GM12801 (cell line): ENCODE measurements around the gene POLR1C.

Experiments
- TF ChIP-seq, protein P1 (sequence below): IDR thresholded peaks from one replicate; pipeline ENCODE4 v1.5.1; 2011; ENCODE audit warnings: control low read depth; ENCODE audit not compliant: insufficient read length; ENCODE audit errors: extremely low read depth

The POLR1C gene, protein sequence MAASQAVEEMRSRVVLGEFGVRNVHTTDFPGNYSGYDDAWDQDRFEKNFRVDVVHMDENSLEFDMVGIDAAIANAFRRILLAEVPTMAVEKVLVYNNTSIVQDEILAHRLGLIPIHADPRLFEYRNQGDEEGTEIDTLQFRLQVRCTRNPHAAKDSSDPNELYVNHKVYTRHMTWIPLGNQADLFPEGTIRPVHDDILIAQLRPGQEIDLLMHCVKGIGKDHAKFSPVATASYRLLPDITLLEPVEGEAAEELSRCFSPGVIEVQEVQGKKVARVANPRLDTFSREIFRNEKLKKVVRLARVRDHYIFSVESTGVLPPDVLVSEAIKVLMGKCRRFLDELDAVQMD

DNA sequence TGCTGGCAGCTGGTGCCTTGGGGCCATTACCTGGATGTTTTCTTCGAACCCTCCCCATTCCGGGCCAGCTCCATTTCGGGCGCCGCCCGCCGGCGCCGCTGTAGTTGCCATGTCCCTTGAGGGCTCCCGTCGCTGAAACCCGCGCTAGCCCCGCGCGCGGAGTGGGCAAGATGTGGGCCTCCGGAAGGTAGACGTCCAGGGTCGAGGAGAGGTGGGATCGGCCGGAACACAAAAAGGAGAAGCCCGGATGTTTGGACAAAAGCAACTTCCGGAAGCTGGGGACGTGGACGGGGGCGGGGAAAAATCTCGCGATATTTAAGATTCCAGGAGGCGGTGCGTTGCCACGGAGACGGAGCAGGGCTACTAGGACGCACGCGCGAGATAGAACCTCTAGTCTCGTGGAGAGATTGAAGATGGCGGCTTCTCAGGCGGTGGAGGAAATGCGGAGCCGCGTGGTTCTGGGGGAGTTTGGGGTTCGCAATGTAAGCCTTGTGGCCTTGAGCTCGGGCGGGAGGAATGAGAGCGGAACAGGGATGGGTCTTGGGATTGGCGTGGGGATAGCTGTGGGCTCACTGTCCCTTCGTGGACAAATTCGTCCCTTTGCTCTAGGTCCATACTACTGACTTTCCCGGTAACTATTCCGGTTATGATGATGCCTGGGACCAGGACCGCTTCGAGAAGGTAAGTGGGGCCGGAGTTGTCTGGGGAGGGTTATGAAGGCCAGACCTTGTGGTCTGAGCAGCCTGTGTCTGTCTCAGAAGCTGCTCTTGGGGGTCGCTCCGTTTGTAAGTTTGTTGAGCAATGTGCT lies at the start of gene POLR1C, which contains the start of gene YIPF3:
Gene POLR1C (plus strand): TSS at position 393 of the 808 bp plus-strand sequence. CDS start 21 bp downstream, at position 414.
Gene YIPF3 (minus strand): TSS at position 230 of the 808 bp plus-strand sequence. CDS start 119 bp downstream, at position 111.
- TF ChIP-seq, protein P1, sequence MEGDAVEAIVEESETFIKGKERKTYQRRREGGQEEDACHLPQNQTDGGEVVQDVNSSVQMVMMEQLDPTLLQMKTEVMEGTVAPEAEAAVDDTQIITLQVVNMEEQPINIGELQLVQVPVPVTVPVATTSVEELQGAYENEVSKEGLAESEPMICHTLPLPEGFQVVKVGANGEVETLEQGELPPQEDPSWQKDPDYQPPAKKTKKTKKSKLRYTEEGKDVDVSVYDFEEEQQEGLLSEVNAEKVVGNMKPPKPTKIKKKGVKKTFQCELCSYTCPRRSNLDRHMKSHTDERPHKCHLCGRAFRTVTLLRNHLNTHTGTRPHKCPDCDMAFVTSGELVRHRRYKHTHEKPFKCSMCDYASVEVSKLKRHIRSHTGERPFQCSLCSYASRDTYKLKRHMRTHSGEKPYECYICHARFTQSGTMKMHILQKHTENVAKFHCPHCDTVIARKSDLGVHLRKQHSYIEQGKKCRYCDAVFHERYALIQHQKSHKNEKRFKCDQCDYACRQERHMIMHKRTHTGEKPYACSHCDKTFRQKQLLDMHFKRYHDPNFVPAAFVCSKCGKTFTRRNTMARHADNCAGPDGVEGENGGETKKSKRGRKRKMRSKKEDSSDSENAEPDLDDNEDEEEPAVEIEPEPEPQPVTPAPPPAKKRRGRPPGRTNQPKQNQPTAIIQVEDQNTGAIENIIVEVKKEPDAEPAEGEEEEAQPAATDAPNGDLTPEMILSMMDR = no peak

DNA sequence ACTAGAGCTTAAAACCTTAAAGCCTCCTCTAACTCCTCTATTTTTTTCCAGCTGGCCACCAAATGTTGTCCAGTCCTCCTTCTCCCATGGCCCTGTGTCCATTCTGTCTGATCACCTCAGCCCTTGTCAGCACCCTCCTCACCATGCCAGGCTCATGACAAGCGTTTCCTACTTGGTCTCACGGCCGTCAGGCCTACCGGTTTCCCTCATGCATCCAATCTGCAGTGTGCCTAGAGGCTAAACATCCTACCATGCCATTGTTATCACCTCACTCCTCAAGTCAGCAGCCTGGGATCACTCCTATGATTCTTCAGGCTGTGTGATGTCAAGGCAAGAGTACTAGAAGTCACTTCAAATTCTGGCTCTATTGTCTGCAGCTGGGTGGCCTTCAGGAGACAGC lies 49.1 kb upstream of the POLR1C start:
- TF ChIP-seq, protein P1 = no peak

DNA sequence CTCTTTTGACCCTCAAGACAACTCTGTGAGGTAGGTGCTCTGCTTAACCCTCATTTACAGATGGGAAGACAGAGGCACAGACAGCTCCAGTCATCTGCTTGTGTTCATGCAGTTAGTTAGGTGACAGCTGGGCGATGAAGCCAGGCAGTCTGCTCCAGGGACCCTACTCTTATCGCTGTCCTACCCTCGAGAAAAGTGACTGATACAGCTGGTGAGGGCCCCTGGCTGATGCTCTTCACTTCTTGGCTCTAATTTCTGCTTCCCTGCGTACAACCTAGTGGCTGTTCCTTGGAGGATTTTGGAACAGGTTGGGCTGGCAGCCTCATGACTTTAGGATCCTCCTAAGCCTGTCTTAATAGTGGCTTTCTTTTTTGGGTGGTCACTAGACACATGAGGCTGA lies 48.6 kb upstream of the POLR1C start:
- TF ChIP-seq, protein P1 = no peak

DNA sequence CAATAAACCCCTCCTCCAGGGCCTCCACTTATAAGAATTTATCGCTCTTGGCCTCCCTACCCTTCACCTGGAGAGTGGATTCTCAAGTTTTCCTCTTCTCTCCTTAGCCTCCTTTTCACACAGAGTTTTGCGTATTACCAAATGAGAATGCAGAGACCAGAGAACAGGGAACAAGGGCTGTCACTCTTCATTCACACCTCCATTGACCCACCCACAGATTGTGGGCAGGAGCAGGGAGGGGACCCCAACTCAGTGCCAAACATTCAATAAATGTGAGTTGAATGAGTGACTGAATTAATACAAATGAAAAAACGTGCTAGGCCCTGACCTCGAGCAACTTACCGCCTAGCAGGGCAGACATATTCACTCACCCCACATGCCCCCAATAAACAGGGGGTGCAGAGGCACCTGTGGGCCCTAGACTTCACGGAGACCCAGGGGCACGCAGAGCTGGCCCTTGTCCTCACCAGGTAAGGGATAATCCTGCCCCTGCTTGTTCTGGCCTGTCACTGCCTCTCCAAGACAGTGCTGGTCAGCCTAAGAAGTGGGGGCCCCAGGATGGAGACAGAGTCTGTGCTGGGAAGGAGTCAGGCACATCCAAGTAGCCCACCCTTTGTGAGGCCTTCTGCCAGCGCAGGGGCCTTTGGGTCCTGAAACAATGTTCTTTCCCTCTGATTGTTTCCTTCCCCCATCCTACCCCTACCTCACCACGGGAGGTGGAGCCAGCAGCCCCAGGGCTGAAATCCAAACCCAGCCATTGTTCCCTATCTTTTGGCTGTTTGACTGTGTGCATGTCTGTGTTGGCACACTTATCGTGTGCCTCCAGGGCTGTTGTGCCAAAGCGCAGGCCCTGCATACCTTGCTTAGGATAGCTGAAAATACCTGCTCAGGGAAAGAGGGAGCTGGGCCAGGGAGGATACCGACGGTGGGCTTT lies 47.9 kb upstream of the POLR1C start:
- TF ChIP-seq, protein P1 = no peak

DNA sequence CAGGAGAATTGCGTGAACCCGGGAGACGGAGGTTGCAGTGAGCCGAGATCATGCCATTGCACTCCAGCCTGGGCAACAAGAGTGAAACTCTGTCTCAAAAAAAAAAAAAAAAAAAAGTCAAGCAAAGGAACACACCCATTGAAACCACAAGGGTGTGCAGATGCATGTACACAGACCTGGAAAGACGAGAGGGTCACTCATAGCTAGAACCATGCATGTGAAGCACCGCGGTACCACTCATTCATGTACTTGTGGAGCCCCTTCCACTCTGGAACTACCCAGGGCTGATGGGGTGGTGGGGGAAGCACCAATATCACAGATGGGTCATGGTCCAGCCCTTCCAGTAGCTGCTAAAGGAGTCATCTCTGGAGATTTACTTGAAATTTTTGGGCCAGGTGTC lies 46.9 kb upstream of the POLR1C start:
- TF ChIP-seq, protein P1 = no peak

DNA sequence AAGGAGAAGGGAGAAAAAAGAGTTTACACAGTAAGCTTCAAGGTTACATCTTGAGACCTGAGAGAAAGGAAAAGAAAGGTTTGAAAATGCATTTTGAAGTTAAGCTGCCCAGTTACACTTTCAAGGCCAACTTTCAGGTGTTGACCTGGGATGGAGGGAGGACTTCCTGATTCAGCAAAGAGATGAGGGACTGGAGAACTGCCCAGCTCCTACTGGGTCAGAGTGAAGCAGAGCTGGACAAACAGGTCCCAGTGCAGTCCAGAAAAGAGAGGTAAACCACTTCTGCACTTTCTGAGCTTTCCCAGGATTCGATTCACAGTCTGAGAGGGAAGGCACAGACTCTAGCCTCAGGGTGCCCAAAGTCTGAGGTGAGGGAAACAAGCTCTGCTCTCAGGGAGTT lies 45.5 kb upstream of the POLR1C start:
- TF ChIP-seq, protein P1 = no peak
